SU-DHL-6 (cell line): Measurements from ENCODE around the gene STXBP5.

Experiments used
- H2AFZ ChIP-seq: fragments of 200-600 bp; sonication (generic); 2 replicates; pipeline ENCODE4 v1.6.1; 2014; ENCODE audit warnings: low read depth, mild to moderate bottlenecking, moderate library complexity, mixed read lengths, antibody characterized with exemption, low read length; ENCODE audit not compliant: severe bottlenecking
- H3F3A ChIP-seq: fragments of 200-600 bp; shearing (Covaris generic); 2 replicates; pipeline ENCODE4 v1.6.0; 2016; ENCODE audit warnings: antibody characterized with exemption, mild to moderate bottlenecking; ENCODE audit not compliant: insufficient read depth
- H3K27ac ChIP-seq: fragments of 200-600 bp; sonication (generic); 2 replicates; pipeline ENCODE4 v1.5.1; 2016; ENCODE audit warnings: low read depth, mild to moderate bottlenecking, low read length, moderate library complexity, mixed read lengths
- H3K27me3 ChIP-seq: fragments of 200-600 bp; sonication (generic), shearing (Covaris generic); 2 replicates; pipeline ENCODE4 v1.6.0; 2014; ENCODE audit warnings: mild to moderate bottlenecking, low read length
- H3K36me3 ChIP-seq: fragments of 200-600 bp; sonication (generic); 2 replicates; pipeline ENCODE4 v1.6.1; 2014; ENCODE audit warnings: mild to moderate bottlenecking, low read length, mixed read lengths
- H3K4me2 ChIP-seq: fragments of 300-600, 200-600 bp; shearing (Covaris generic), sonication (generic); 2 replicates; pipeline ENCODE4 v1.6.0; 2014; ENCODE audit warnings: low read length, low read depth, mild to moderate bottlenecking; ENCODE audit not compliant: poor library complexity, severe bottlenecking
- H3K4me3 ChIP-seq: fragments of 200-600 bp; sonication (generic); 2 replicates; pipeline ENCODE4 v1.5.1; 2014; ENCODE audit warnings: antibody characterized with exemption, low read length, mild to moderate bottlenecking, mixed read lengths; ENCODE audit not compliant: insufficient read depth, poor library complexity, severe bottlenecking
- H3K79me2 ChIP-seq: fragments of 200-600 bp; sonication (generic); 2 replicates; pipeline ENCODE4 v1.6.1; 2014; ENCODE audit warnings: mild to moderate bottlenecking, low read length, moderate library complexity; ENCODE audit not compliant: insufficient read depth
- H3K9ac ChIP-seq: fragments of 200-600 bp; sonication (generic); 2 replicates; pipeline ENCODE4 v1.7.0; 2014; ENCODE audit warnings: mild to moderate bottlenecking, low read length
- H3K9me2 ChIP-seq: fragments of 200-600 bp; sonication (generic); replicated peaks from 2 replicates; pipeline ENCODE4 v1.6.1; 2014; ENCODE audit warnings: low read length; ENCODE audit not compliant: insufficient read depth
- H3K9me3 ChIP-seq: fragments of 200-600 bp; sonication (generic); 2 replicates; pipeline ENCODE4 v1.6.1; 2014; ENCODE audit warnings: low read length, mixed read lengths; ENCODE audit not compliant: insufficient read depth
- H4K20me1 ChIP-seq: fragments of 200-600 bp; sonication (generic); 2 replicates; pipeline ENCODE4 v1.6.1; 2014; ENCODE audit warnings: low read depth, mild to moderate bottlenecking, antibody characterized with exemption, low read length, moderate library complexity, mixed read lengths
- CTCF ChIP-seq: fragments of 200-600 bp; sonication (generic); IDR thresholded peaks from one replicate; pipeline ENCODE4 v1.5.1; 2017; ENCODE audit warnings: antibody characterized with exemption, mild to moderate bottlenecking, low read length, moderate library complexity; ENCODE audit not compliant: insufficient read depth, poor library complexity, severe bottlenecking
- EZH2phosphoT487 ChIP-seq: fragments of 200-600 bp; sonication (generic), shearing (Covaris generic); conservative IDR thresholded peaks from 2 replicates; pipeline ENCODE4 v1.6.1; 2018; ENCODE audit warnings: mild to moderate bottlenecking, antibody characterized with exemption, low read length, moderate library complexity, mixed read lengths

The STXBP5 gene

GRCh38 chr6:147268254-147268653 is 64.0 kb downstream of the STXBP5 start:
- H3K27ac ChIP-seq: no peak overlapping the region
- H4K20me1 ChIP-seq: no peaks in the 10 kb centered on the region
- TF ChIP-seq CTCF (no peak), EZH2phosphoT487 (no peak)

DNA sequence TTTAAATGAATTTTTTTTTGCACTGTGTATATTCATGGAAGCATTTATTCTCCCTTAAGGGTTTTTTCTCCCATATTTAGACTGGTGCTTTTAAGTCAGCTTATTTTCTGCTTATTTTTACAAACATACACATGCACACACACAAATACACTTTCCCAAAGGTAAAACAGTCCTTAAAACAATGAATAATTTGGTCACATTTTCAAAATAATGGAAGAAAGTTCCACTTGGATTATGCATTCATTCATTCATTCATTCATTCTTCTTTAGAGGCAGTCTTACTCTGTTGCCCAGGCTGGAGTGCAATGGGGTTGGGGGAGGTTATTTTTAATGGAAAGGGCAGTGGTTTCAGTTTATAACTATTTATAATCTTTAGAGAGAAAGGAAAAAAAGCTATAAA is 69.8 kb downstream of the STXBP5 start:
- no peak overlapping the region for H3K4me3 ChIP-seq
- H3K4me2 ChIP-seq: no peak overlapping the region
- H3K9me2 ChIP-seq: no peaks in the 10 kb centered on the region
- TF ChIP-seq EZH2phosphoT487 (no peak), CTCF (no peak)
- H3K27me3 ChIP-seq: no peaks in the 10 kb centered on the region
- no peak overlapping the region for H3K9ac ChIP-seq
- no peaks in the 10 kb centered on the region for H3K9me3 ChIP-seq
- H3K36me3 ChIP-seq: peaks cover 6% of the 10 kb centered on the region; the same call in 1 of the 2 replicates
- H2AFZ ChIP-seq: no peak overlapping the region
- H4K20me1 ChIP-seq: no peaks in the 10 kb centered on the region
- no peak overlapping the region for H3K27ac ChIP-seq
- H3F3A ChIP-seq: no peaks in the 10 kb centered on the region
- H3K79me2 ChIP-seq: no peaks in the 10 kb centered on the region

More at GRCh38 chr6:147268254-147268653, 64.0 kb downstream of the STXBP5 start:
- no peaks in the 10 kb centered on the region for H3K79me2 ChIP-seq
- H3K4me3 ChIP-seq: no peak overlapping the region
- H2AFZ ChIP-seq: no peak overlapping the region
- no peak overlapping the region for H3K9ac ChIP-seq
- H3K4me2 ChIP-seq: no peak overlapping the region
- no peaks in the 10 kb centered on the region for H3K9me2 ChIP-seq
- 0 out of 2 replicates have a peak, but pooled peaks cover 10% of the 10 kb centered on the region for H3K36me3 ChIP-seq
- no peaks in the 10 kb centered on the region for H3K9me3 ChIP-seq
- H3K27me3 ChIP-seq: no peaks in the 10 kb centered on the region
- H3F3A ChIP-seq: no peaks in the 10 kb centered on the region

GRCh38 chr6:147274776-147275175 is 70.6 kb downstream of the STXBP5 start:
- H3K36me3 ChIP-seq: peaks cover 6% of the 10 kb centered on the region; the same call in 1 of the 2 replicates
- H3K4me2 ChIP-seq: no peak overlapping the region
- TF ChIP-seq EZH2phosphoT487: no peak
- no peak for TF ChIP-seq CTCF
- H3K9me2 ChIP-seq: no peaks in the 10 kb centered on the region
- no peaks in the 10 kb centered on the region for H4K20me1 ChIP-seq
- H3K79me2 ChIP-seq: no peaks in the 10 kb centered on the region
- no peak overlapping the region for H3K27ac ChIP-seq
- H3K27me3 ChIP-seq: no peaks in the 10 kb centered on the region
- H2AFZ ChIP-seq: no peak overlapping the region
- H3K9me3 ChIP-seq: no peaks in the 10 kb centered on the region
- H3F3A ChIP-seq: no peaks in the 10 kb centered on the region
- no peak overlapping the region for H3K9ac ChIP-seq
- no peak overlapping the region for H3K4me3 ChIP-seq

DNA sequence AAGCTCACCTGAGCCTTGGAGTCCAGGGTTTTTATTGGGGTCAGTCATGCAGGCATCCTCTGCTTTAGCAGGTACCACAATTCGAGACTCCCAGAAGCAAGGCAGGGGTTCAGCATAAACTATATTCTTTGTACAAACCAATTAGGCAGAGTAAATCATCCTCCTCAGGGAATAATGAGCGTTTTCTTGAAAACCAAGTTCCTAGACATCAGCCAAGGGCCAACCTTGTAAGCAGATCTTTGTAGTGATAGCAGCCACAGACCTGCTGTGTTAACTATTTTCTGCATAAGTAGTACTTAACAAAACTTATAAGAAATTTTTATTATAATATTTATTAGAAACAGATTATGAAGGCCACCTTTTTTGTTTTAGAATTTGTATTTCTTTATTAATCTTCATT is 74.7 kb downstream of the STXBP5 start:
- Histone ChIP-seq H3K4me3 (no peak overlapping the region), H3K4me2 (no peak overlapping the region), H3F3A (no peaks in the 10 kb centered on the region), H3K36me3 (peaks cover 12% of the 10 kb centered on the region; the same call in 1 of the 2 replicates), H3K79me2 (no peaks in the 10 kb centered on the region), H2AFZ (no peak overlapping the region), H3K27ac (no peak overlapping the region), H3K9me3 (no peaks in the 10 kb centered on the region), H3K9me2 (no peaks in the 10 kb centered on the region), H3K27me3 (no peaks in the 10 kb centered on the region), H3K9ac (no peak overlapping the region), H4K20me1 (no peaks in the 10 kb centered on the region)
- TF ChIP-seq EZH2phosphoT487 (no peak), CTCF (no peak)
